Measurements from ENCODE around the gene SLC16A13. TPM values are rescaled to one million over a fixed set of nuclear protein-coding genes. Genes with fewer than 3 reads are reported as not detected.

The SLC16A13 gene
- total RNA-seq, 1 experiment from 2014 or later = 13.1 TPM

GRCh38 chr17:6998855-6999508 lies 36.8 kb upstream of the SLC16A13 start:
- no peak for TF ChIP-seq REST (IDR thresholded peaks at IDR 0.05; ENCODE audit: insufficient read depth in 1 of 2, low read depth in 2 of 2, low read length in 1 of 2)
- no peak for TF ChIP-seq SIN3A (IDR thresholded peaks at IDR 0.05; ENCODE audit: borderline replicate concordance, insufficient read depth, low read depth, low read length)
- TF ChIP-seq CTCF (IDR thresholded peaks at IDR 0.05) = no peak
- TF ChIP-seq TCF7L2 (IDR thresholded peaks at IDR 0.05; ENCODE audit: low read depth, low read length) = no peak
- TF ChIP-seq POLR2AphosphoS5 (IDR thresholded peaks at IDR 0.05; ENCODE audit: low read depth, low read length) = no peak
- DNase-seq (ENCODE audit: low read depth, low spot score) (no peak), ATAC-seq (no peak)
- in situ Hi-C loops (cut with HindIII; ENCODE audit: low pct_unique_long_range_greater_than_20kb, low sequenced_read_pairs) = no loop called here
- H3K9me3 ChIP-seq (ENCODE audit: control insufficient read depth, insufficient read depth, low read depth, low read length) = no peaks in the 10 kb centered on the region
- H3K4me1 ChIP-seq (ENCODE audit: control insufficient read depth, insufficient read depth, low read length) = no peaks in the 10 kb centered on the region
- no peaks in the 10 kb centered on the region for H3K27me3 ChIP-seq (ENCODE audit: control insufficient read depth, insufficient read depth, low read length)
- ChIA-PET CTCF (no interaction called here), POLR2A (no interaction called here)
- H3K36me3 ChIP-seq (ENCODE audit: control insufficient read depth, insufficient read depth, low read length) = peaks cover 7% of the 10 kb centered on the region
- intact Hi-C loops (cut with micrococcal nuclease; ENCODE audit: unreplicated experiment) = no loop called here
- BruUV-seq (replicated peaks) = no TSS peak
- no peak overlapping the region for H3K27ac ChIP-seq (ENCODE audit: low read length)
- no peak overlapping the region for H3K4me3 ChIP-seq (ENCODE audit: low read depth in 2 of 2, low read length in 2 of 2)

GRCh38 chr17:7001318-7001961 lies 34.4 kb upstream of the SLC16A13 start:
- ChIA-PET CTCF (no interaction called here), POLR2A (no interaction called here)
- ATAC-seq (no peak), DNase-seq (ENCODE audit: low read depth, low spot score) (no peak)
- in situ Hi-C loops (cut with HindIII; ENCODE audit: low pct_unique_long_range_greater_than_20kb, low sequenced_read_pairs) = no loop called here
- BruUV-seq (replicated peaks) = no TSS peak
- intact Hi-C loops (cut with micrococcal nuclease; ENCODE audit: unreplicated experiment) = no loop called here
- peak; percentile 78 for TF ChIP-seq CTCF (IDR thresholded peaks at IDR 0.05)
- no peak for TF ChIP-seq SIN3A (IDR thresholded peaks at IDR 0.05; ENCODE audit: borderline replicate concordance, insufficient read depth, low read depth, low read length)
- no peaks in the 10 kb centered on the region for H3K9me3 ChIP-seq (ENCODE audit: control insufficient read depth, insufficient read depth, low read depth, low read length)
- no peaks in the 10 kb centered on the region for H3K4me1 ChIP-seq (ENCODE audit: control insufficient read depth, insufficient read depth, low read length)
- no peak overlapping the region for H3K27ac ChIP-seq (ENCODE audit: low read length)
- peaks cover 7% of the 10 kb centered on the region for H3K36me3 ChIP-seq (ENCODE audit: control insufficient read depth, insufficient read depth, low read length)
- no peaks in the 10 kb centered on the region for H3K27me3 ChIP-seq (ENCODE audit: control insufficient read depth, insufficient read depth, low read length)
- no peak overlapping the region for H3K4me3 ChIP-seq (ENCODE audit: low read depth in 2 of 2, low read length in 2 of 2)
